SK-N-SH treated with all-trans-retinoic acid at 6 μM for 48 hours (cell line): ENCODE results near the gene SLC29A3.

Experiments
- ATAC-seq: fragments of 200-7000 bp; cut with Tn5 transposase; 3 replicates; pipeline ENCODE4 v1.9.1; 2020; ENCODE audit warnings: mild to moderate bottlenecking, moderate library complexity
- ARNTL ChIP-seq: fragments of 450-650 bp; formaldehyde crosslinking; IDR thresholded peaks from 2 replicates; pipeline ENCODE4 v1.5.0; 2020; ENCODE audit warnings: low read depth, mild to moderate bottlenecking, moderate library complexity, borderline replicate concordance
- CSDC2 ChIP-seq: fragments of 250-450 bp; sonication (Bioruptor Pico); IDR thresholded peaks from 2 replicates; pipeline ENCODE4 v1.5.0; 2020; ENCODE audit warnings: mild to moderate bottlenecking, moderate library complexity
- ESRRG ChIP-seq: fragments of 250-450 bp; sonication (Bioruptor Pico); IDR thresholded peaks from 2 replicates; pipeline ENCODE4 v1.6.1; 2021; ENCODE audit warnings: mild to moderate bottlenecking
- GLIS3 ChIP-seq: fragments of 250-450 bp; sonication (Bioruptor Pico); IDR thresholded peaks from 2 replicates; pipeline ENCODE4 v1.5.0; 2020; ENCODE audit warnings: mild to moderate bottlenecking, moderate library complexity
- ISL1 ChIP-seq: fragments of 250-450 bp; sonication (Bioruptor Pico); IDR thresholded peaks from 2 replicates; pipeline ENCODE4 v2.1.2; 2022; ENCODE audit warnings: mild to moderate bottlenecking, moderate library complexity
- OSR1 ChIP-seq: fragments of 250-450 bp; sonication (Bioruptor Pico); IDR thresholded peaks from 2 replicates; pipeline ENCODE4 v1.8.0; 2022; ENCODE audit warnings: moderate library complexity, mild to moderate bottlenecking, inconsistent platforms
- PPARA ChIP-seq: fragments of 250-450 bp; sonication (Bioruptor Pico); IDR thresholded peaks from 2 replicates; pipeline ENCODE4 v1.5.0; 2020; ENCODE audit warnings: mild to moderate bottlenecking, borderline replicate concordance
- RARB ChIP-seq: fragments of 250-450 bp; sonication (Bioruptor Pico); IDR thresholded peaks from 2 replicates; pipeline ENCODE4 v1.8.0; 2021; ENCODE audit warnings: mild to moderate bottlenecking, moderate library complexity
- SNAI2 ChIP-seq: fragments of 250-450 bp; sonication (Bioruptor Pico); IDR thresholded peaks from 2 replicates; pipeline ENCODE4 v1.5.0; 2020; ENCODE audit warnings: mild to moderate bottlenecking, moderate library complexity
- TCF4 ChIP-seq: fragments of 250-450 bp; sonication (Bioruptor Pico); IDR thresholded peaks from 2 replicates; pipeline ENCODE4 v1.8.0; 2021; ENCODE audit warnings: mild to moderate bottlenecking, moderate library complexity, borderline replicate concordance
- TOX ChIP-seq: fragments of 250-450 bp; sonication (Bioruptor Pico); IDR thresholded peaks from 2 replicates; pipeline ENCODE4 v1.8.0; 2021; ENCODE audit warnings: mild to moderate bottlenecking, moderate library complexity, borderline replicate concordance
- ZC3H10 ChIP-seq: fragments of 250-450 bp; sonication (Bioruptor Pico); IDR thresholded peaks from 2 replicates; pipeline ENCODE4 v1.5.1; 2021; ENCODE audit warnings: mild to moderate bottlenecking, moderate library complexity
- ZFP3 ChIP-seq: fragments of 250-450 bp; sonication (Bioruptor Pico); IDR thresholded peaks from 2 replicates; pipeline ENCODE4 v1.5.0; 2020; ENCODE audit warnings: mild to moderate bottlenecking, moderate library complexity
- ZFP30 ChIP-seq: fragments of 450-650 bp; formaldehyde crosslinking; IDR thresholded peaks from 2 replicates; pipeline ENCODE4 v1.5.0; 2022; ENCODE audit warnings: mild to moderate bottlenecking, moderate library complexity
- ZNF565 ChIP-seq: fragments of 450-650 bp; formaldehyde crosslinking; conservative IDR thresholded peaks from 2 replicates; pipeline ENCODE4 v1.5.0; 2020; ENCODE audit warnings: low read depth, mild to moderate bottlenecking, moderate library complexity
- ZNF70 ChIP-seq: fragments of 450-650 bp; formaldehyde crosslinking; IDR thresholded peaks from 2 replicates; pipeline ENCODE4 v1.5.0; 2020; ENCODE audit warnings: mild to moderate bottlenecking, moderate library complexity
- ZNF8 ChIP-seq: fragments of 450-650 bp; formaldehyde crosslinking; IDR thresholded peaks from 2 replicates; pipeline ENCODE4 v1.5.0; 2020; ENCODE audit warnings: mild to moderate bottlenecking, moderate library complexity
- TF ChIP-seq, protein P1 (sequence below): fragments of 250-450 bp; sonication (Bioruptor Pico); IDR thresholded peaks from 2 replicates; pipeline ENCODE4 v1.5.1; 2020; ENCODE audit warnings: low read depth, mild to moderate bottlenecking, moderate library complexity
- TF ChIP-seq, protein P2 (sequence below): fragments of 250-450 bp; sonication (Bioruptor Pico); IDR thresholded peaks from 2 replicates; pipeline ENCODE4 v1.5.1; 2021; ENCODE audit warnings: mild to moderate bottlenecking, moderate library complexity
- TF ChIP-seq, protein P3 (sequence below): fragments of 250-450 bp; sonication (Bioruptor Pico); IDR thresholded peaks from 2 replicates; pipeline ENCODE4 v1.8.0; 2021; ENCODE audit warnings: low read depth, mild to moderate bottlenecking, moderate library complexity, borderline replicate concordance
- TF ChIP-seq, protein P4 (sequence below): fragments of 250-450 bp; sonication (Bioruptor Pico); IDR thresholded peaks from 2 replicates; pipeline ENCODE4 v1.8.0; 2020; ENCODE audit warnings: mild to moderate bottlenecking, moderate library complexity, borderline replicate concordance
- TF ChIP-seq, protein P5 (sequence below): fragments of 250-450 bp; sonication (Bioruptor Pico); IDR thresholded peaks from 2 replicates; pipeline ENCODE4 v1.5.0; 2020; ENCODE audit warnings: mild to moderate bottlenecking, moderate library complexity

Gene SLC29A3

DNA sequence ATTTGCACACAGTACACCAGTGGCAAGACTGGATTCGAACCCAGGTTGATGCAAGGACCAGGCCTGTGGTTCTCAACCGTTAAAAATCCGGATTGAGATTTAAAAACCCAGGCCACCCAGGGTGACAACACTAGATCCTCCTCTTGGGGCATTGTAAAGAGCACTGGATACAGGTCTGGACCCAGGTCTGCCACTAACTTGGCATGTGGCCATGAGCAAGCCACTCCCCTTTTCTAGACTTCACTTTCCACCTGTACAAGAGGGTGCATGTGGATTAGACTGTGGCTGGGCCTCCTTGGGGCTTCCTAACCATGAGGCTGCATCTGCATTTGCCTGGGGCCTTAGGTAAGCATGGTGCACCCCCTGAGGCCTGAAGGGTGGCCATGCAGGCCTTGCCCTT, 21.7 kb upstream of the SLC29A3 start:
- no peak for TF ChIP-seq ZFP30
- no peak for TF ChIP-seq PPARA (CRISPR knock-in tag)
- TF ChIP-seq TCF4 (CRISPR knock-in tag) = no peak
- TF ChIP-seq, protein P1, sequence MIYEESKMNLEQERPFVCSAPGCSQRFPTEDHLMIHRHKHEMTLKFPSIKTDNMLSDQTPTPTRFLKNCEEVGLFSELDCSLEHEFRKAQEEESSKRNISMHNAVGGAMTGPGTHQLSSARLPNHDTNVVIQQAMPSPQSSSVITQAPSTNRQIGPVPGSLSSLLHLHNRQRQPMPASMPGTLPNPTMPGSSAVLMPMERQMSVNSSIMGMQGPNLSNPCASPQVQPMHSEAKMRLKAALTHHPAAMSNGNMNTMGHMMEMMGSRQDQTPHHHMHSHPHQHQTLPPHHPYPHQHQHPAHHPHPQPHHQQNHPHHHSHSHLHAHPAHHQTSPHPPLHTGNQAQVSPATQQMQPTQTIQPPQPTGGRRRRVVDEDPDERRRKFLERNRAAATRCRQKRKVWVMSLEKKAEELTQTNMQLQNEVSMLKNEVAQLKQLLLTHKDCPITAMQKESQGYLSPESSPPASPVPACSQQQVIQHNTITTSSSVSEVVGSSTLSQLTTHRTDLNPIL = no peak
- TF ChIP-seq, protein P2, sequence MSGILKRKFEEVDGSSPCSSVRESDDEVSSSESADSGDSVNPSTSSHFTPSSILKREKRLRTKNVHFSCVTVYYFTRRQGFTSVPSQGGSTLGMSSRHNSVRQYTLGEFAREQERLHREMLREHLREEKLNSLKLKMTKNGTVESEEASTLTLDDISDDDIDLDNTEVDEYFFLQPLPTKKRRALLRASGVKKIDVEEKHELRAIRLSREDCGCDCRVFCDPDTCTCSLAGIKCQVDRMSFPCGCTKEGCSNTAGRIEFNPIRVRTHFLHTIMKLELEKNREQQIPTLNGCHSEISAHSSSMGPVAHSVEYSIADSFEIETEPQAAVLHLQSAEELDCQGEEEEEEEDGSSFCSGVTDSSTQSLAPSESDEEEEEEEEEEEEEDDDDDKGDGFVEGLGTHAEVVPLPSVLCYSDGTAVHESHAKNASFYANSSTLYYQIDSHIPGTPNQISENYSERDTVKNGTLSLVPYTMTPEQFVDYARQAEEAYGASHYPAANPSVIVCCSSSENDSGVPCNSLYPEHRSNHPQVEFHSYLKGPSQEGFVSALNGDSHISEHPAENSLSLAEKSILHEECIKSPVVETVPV = no peak
- TF ChIP-seq, protein P3, sequence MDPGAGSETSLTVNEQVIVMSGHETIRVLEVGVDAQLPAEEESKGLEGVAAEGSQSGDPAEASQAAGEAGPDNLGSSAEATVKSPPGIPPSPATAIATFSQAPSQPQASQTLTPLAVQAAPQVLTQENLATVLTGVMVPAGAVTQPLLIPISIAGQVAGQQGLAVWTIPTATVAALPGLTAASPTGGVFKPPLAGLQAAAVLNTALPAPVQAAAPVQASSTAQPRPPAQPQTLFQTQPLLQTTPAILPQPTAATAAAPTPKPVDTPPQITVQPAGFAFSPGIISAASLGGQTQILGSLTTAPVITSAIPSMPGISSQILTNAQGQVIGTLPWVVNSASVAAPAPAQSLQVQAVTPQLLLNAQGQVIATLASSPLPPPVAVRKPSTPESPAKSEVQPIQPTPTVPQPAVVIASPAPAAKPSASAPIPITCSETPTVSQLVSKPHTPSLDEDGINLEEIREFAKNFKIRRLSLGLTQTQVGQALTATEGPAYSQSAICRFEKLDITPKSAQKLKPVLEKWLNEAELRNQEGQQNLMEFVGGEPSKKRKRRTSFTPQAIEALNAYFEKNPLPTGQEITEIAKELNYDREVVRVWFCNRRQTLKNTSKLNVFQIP (CRISPR knock-in tag) = no peak
- TF ChIP-seq RARB (CRISPR knock-in tag) = no peak
- no peak for TF ChIP-seq ISL1 (CRISPR knock-in tag)
- TF ChIP-seq ZC3H10 = no peak
- TF ChIP-seq ZFP3 (CRISPR knock-in tag) = no peak
- no peak for TF ChIP-seq OSR1 (CRISPR knock-in tag)
- no peak for TF ChIP-seq ARNTL
- TF ChIP-seq, protein P4, sequence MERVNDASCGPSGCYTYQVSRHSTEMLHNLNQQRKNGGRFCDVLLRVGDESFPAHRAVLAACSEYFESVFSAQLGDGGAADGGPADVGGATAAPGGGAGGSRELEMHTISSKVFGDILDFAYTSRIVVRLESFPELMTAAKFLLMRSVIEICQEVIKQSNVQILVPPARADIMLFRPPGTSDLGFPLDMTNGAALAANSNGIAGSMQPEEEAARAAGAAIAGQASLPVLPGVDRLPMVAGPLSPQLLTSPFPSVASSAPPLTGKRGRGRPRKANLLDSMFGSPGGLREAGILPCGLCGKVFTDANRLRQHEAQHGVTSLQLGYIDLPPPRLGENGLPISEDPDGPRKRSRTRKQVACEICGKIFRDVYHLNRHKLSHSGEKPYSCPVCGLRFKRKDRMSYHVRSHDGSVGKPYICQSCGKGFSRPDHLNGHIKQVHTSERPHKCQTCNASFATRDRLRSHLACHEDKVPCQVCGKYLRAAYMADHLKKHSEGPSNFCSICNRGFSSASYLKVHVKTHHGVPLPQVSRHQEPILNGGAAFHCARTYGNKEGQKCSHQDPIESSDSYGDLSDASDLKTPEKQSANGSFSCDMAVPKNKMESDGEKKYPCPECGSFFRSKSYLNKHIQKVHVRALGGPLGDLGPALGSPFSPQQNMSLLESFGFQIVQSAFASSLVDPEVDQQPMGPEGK = no peak
- no peak for TF ChIP-seq CSDC2 (CRISPR knock-in tag)
- no peak for TF ChIP-seq TOX (CRISPR knock-in tag)
- TF ChIP-seq SNAI2 = no peak
- TF ChIP-seq ZNF70 (CRISPR knock-in tag) = no peak
- no peak for TF ChIP-seq ESRRG
- TF ChIP-seq ZNF565 (CRISPR knock-in tag) = no peak

DNA sequence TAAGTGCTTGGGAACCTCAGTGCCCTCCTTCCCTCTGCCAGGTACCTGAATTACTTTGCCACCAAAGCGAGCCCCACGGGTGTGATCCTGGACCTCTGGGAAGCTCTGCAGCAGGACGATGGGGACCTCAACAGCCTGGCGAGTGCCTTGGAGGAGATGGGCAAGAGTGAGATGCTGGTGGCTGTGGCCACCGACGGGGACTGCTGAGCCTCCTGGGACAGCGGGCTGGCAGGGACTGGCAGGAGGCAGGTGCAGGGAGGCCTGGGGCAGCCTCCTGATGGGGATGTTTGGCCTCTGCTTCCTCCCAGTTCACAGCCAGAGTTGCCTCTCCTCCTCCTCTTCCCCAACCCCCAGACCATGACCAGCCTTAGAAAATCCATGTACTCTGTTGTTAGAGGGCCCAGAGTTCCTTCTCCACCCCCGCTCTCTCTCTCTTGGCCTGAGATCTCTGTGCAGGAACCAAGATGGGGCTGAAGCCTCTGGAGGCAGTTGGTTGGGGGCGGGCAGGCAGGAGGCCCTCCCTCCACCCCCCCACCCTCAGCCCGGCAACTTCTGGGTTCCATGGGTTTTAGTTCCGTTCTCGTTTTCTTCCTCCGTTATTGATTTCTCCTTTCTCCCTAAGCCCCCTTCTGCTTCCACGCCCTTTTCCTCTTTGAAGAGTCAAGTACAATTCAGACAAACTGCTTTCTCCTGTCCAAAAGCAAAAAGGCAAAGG, 19.8 kb upstream of the SLC29A3 start:
- no peak for ATAC-seq
- TF ChIP-seq RARB (CRISPR knock-in tag) = no peak
- TF ChIP-seq ISL1 (CRISPR knock-in tag) = no peak
- TF ChIP-seq, protein P3 (CRISPR knock-in tag) = no peak
- TF ChIP-seq OSR1 (CRISPR knock-in tag) = no peak
- TF ChIP-seq ZC3H10 = no peak
- TF ChIP-seq TOX (CRISPR knock-in tag) = no peak
- TF ChIP-seq ARNTL = no peak
- TF ChIP-seq, protein P1 = no peak
- TF ChIP-seq, protein P5, sequence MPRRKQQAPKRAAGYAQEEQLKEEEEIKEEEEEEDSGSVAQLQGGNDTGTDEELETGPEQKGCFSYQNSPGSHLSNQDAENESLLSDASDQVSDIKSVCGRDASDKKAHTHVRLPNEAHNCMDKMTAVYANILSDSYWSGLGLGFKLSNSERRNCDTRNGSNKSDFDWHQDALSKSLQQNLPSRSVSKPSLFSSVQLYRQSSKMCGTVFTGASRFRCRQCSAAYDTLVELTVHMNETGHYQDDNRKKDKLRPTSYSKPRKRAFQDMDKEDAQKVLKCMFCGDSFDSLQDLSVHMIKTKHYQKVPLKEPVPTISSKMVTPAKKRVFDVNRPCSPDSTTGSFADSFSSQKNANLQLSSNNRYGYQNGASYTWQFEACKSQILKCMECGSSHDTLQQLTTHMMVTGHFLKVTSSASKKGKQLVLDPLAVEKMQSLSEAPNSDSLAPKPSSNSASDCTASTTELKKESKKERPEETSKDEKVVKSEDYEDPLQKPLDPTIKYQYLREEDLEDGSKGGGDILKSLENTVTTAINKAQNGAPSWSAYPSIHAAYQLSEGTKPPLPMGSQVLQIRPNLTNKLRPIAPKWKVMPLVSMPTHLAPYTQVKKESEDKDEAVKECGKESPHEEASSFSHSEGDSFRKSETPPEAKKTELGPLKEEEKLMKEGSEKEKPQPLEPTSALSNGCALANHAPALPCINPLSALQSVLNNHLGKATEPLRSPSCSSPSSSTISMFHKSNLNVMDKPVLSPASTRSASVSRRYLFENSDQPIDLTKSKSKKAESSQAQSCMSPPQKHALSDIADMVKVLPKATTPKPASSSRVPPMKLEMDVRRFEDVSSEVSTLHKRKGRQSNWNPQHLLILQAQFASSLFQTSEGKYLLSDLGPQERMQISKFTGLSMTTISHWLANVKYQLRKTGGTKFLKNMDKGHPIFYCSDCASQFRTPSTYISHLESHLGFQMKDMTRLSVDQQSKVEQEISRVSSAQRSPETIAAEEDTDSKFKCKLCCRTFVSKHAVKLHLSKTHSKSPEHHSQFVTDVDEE = no peak
- TF ChIP-seq ESRRG = no peak
- no peak for TF ChIP-seq PPARA (CRISPR knock-in tag)
- no peak for TF ChIP-seq GLIS3 (CRISPR knock-in tag)
- no peak for TF ChIP-seq ZNF565 (CRISPR knock-in tag)
- no peak for TF ChIP-seq SNAI2
- TF ChIP-seq ZNF70 (CRISPR knock-in tag) = no peak
- no peak for TF ChIP-seq ZNF8 (CRISPR knock-in tag)
- TF ChIP-seq, protein P2 = no peak
- TF ChIP-seq, protein P4 = no peak

More for the DNA sequence above, 21.7 kb upstream of the SLC29A3 start:
- no peak for ATAC-seq
